HL-60 (cell line): Measurements from ENCODE around the gene U2AF2.

Source experiments
- DNase-seq, 2 experiments: peaks; one replicate each; pipeline ENCODE4 v3.0.0-alpha.2; 2010 to 2020; ENCODE audit warnings: low read depth in 1 of 2, low spot score in 1 of 2
- H3K27ac ChIP-seq: fragments of 250-450 bp; sonication (Bioruptor Pico); replicated peaks from 2 replicates; pipeline ENCODE4 v1.5.1; 2020; ENCODE audit warnings: mild to moderate bottlenecking, moderate library complexity
- H3K27me3 ChIP-seq: fragments of 250-450 bp; sonication (Bioruptor Pico); 2 replicates; pipeline ENCODE4 v1.5.1; 2021; ENCODE audit warnings: mild to moderate bottlenecking, moderate library complexity; ENCODE audit not compliant: insufficient read depth, poor library complexity, severe bottlenecking
- H3K4me3 ChIP-seq: replicated peaks from 2 replicates; pipeline ENCODE4 v1.5.1; 2011; ENCODE audit warnings: mild to moderate bottlenecking, control low read depth, low read length; ENCODE audit not compliant: insufficient read depth
- CTCF ChIP-seq: IDR thresholded peaks from one replicate; pipeline ENCODE4 v1.5.1; 2011; ENCODE audit warnings: low read length, control low read depth, inconsistent platforms; ENCODE audit not compliant: insufficient read depth
- GABPA ChIP-seq: IDR thresholded peaks from 2 replicates; pipeline ENCODE4 v1.6.1; 2012; ENCODE audit warnings: low read depth
- POLR2AphosphoS5 ChIP-seq: IDR thresholded peaks from 2 replicates; pipeline ENCODE4 v1.6.1; 2012; ENCODE audit warnings: low read depth
- REST ChIP-seq: IDR thresholded peaks from 2 replicates; pipeline ENCODE4 v1.6.1; 2012; ENCODE audit warnings: low read depth; ENCODE audit not compliant: insufficient replicate concordance
- SPI1 ChIP-seq: IDR thresholded peaks from 2 replicates; pipeline ENCODE4 v1.6.1; 2012; ENCODE audit warnings: low read depth, mild to moderate bottlenecking, borderline replicate concordance

Gene U2AF2

GRCh38 chr19:55625004-55625326 is 29.9 kb upstream of the U2AF2 start:
- DNase-seq: no peak

GRCh38 chr19:55626350-55626749 is 28.5 kb upstream of the U2AF2 start:
- H3K27me3 ChIP-seq: no peaks in the 10 kb centered on the region
- H3K4me3 ChIP-seq: no peak overlapping the region
- H3K27ac ChIP-seq: no peak overlapping the region
- DNase-seq: no peak
- TF ChIP-seq GABPA (no peak), CTCF (no peak), POLR2AphosphoS5 (no peak), SPI1 (no peak), REST (no peak)

More at GRCh38 chr19:55625004-55625326, 29.9 kb upstream of the U2AF2 start:
- Histone ChIP-seq H3K4me3 (peak overlapping the region; percentile 46), H3K27ac (peak overlapping the region; percentile 82), H3K27me3 (no peaks in the 10 kb centered on the region)
- no peak for TF ChIP-seq SPI1
- no peak for TF ChIP-seq REST
- TF ChIP-seq CTCF: no peak
- no peak for TF ChIP-seq GABPA
- TF ChIP-seq POLR2AphosphoS5: no peak

- peak; percentile 93 to 94 for DNase-seq
- TF ChIP-seq REST (no peak), SPI1 (no peak), CTCF (peak; percentile 76), GABPA (no peak), POLR2AphosphoS5 (no peak)
- H3K27ac ChIP-seq: no peak overlapping the region
- H3K27me3 ChIP-seq: no peaks in the 10 kb centered on the region
- H3K4me3 ChIP-seq: no peak overlapping the region
Measured at GRCh38 chr19:55632463-55632834, 22.4 kb upstream of the U2AF2 start.
